Mucosa of stomach (tissue), 1 donor: ENCODE measurements around the gene ITM2B.
"Not testable (repeated sequence)": the region's sequence is repeated elsewhere in the genome, so short reads cannot be mapped to it uniquely, and the experiment has no call there.

Source experiments
- H3K27me3 ChIP-seq: one replicate; pipeline ENCODE4 v1.7.0; 2013; ENCODE audit warnings: mild to moderate bottlenecking, low read length; ENCODE audit not compliant: control insufficient read depth, insufficient read depth
- H3K36me3 ChIP-seq: one replicate; pipeline ENCODE4 v1.7.0; 2013; ENCODE audit warnings: low read length; ENCODE audit not compliant: control insufficient read depth, insufficient read depth
- H3K4me1 ChIP-seq: one replicate; pipeline ENCODE4 v1.7.0; 2013; ENCODE audit warnings: mild to moderate bottlenecking, low read length; ENCODE audit not compliant: control insufficient read depth, insufficient read depth
- H3K4me3 ChIP-seq: one replicate; pipeline ENCODE4 v1.7.0; 2013; ENCODE audit warnings: low read length
- H3K9ac ChIP-seq: one replicate; pipeline ENCODE4 v1.7.0; 2013; ENCODE audit warnings: mild to moderate bottlenecking, low read length, moderate library complexity
- H3K9me3 ChIP-seq: one replicate; pipeline ENCODE4 v1.7.0; 2013; ENCODE audit warnings: mild to moderate bottlenecking, low read length, moderate library complexity; ENCODE audit not compliant: control insufficient read depth
- donor health status: Pancreatic carcinoma.

ITM2B gene

DNA sequence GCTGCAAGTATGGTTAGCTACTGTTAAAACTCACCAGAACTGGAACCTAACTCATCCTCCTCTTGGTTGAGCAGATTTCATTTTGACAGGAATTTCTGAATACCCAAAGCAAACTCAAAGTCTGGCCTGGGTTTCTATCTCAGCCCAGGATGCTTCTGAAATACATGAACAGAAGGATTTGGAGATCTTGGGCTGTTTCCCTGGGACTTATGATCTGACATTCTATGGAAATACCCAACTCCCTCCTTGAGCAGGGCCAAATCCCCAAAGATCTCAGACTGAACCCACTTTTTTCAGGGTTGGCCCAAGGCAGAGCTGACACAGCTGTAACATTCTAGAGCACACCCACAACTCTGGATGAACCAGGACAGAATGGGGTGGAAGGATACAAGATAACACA, 1.1 kb upstream of the ITM2B start:
- Histone ChIP-seq H3K36me3 (no peaks in the 10 kb centered on the region), H3K27me3 (no peaks in the 10 kb centered on the region), H3K4me3 (no peak overlapping the region), H3K9me3 (no peaks in the 10 kb centered on the region), H3K9ac (no peak overlapping the region), H3K4me1 (peaks cover 25% of the 10 kb centered on the region)

DNA sequence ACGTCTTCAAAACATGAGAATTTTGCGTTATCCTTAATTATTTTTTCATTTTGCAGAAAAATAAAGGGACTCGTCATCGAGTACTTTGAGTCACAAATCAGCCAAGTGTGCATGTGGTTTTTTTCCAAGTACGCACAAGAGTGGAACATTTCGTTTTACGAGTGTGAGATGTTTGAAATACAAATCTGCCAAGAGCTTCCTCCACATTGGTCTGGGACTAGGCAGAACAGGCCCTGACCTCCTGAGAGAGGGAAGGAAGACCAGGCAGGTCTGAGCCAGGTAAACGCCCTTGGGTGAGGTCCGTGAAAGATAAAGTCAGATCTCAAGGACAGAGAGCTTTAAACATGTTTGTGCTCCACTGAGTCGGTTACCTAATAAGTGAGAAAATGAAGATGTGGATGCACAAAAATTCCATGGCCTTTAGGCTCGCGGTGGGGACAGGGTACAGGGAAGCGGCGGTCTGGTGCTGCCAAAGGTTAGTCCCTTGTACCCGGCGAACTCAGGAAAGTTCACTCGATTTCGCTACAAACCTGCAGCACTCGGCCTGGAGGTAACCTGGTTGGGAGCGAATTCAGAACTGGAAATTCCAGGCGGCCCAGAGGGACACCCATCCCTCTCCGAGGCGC, 473 bp upstream of the ITM2B start:
- Histone ChIP-seq H3K4me1 (peaks cover 25% of the 10 kb centered on the region), H3K27me3 (no peaks in the 10 kb centered on the region), H3K4me3 (peak overlapping the region; percentile 37), H3K36me3 (no peaks in the 10 kb centered on the region), H3K9ac (peak overlapping the region; percentile 94), H3K9me3 (no peaks in the 10 kb centered on the region)

DNA sequence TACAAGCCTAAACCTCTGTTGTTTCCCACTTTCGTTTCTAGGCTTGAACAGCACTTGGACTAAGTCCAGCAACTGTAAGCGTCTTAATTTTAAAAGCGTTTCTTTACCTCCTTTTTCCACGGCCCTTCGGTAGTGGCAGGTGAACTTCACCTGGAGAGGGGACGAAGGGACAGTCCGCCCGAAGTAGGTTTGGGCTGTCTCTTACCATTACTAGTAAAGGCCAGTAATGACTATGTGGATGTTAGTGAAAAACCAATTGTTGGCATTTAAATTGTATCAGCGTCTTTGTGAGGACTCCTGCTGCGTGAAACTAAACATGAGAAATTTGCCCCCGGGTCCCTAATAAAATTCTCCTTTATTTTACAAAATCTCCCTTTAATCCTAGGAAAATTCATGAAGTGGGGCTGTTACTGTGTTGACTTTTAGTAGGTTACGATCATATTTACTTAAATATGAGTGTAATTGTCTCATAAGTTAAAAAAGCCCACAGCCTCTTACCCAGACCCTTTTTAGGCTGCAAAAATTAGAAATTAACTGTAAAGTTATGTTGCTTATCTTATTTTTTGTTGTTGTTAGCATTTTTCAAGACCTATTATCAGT, 983 bp downstream of the ITM2B start:
- Histone ChIP-seq H3K9ac (peak overlapping the region; percentile 94), H3K9me3 (no peaks in the 10 kb centered on the region), H3K27me3 (no peaks in the 10 kb centered on the region), H3K36me3 (no peaks in the 10 kb centered on the region), H3K4me3 (peak overlapping the region; percentile 90), H3K4me1 (peaks cover 25% of the 10 kb centered on the region)

DNA sequence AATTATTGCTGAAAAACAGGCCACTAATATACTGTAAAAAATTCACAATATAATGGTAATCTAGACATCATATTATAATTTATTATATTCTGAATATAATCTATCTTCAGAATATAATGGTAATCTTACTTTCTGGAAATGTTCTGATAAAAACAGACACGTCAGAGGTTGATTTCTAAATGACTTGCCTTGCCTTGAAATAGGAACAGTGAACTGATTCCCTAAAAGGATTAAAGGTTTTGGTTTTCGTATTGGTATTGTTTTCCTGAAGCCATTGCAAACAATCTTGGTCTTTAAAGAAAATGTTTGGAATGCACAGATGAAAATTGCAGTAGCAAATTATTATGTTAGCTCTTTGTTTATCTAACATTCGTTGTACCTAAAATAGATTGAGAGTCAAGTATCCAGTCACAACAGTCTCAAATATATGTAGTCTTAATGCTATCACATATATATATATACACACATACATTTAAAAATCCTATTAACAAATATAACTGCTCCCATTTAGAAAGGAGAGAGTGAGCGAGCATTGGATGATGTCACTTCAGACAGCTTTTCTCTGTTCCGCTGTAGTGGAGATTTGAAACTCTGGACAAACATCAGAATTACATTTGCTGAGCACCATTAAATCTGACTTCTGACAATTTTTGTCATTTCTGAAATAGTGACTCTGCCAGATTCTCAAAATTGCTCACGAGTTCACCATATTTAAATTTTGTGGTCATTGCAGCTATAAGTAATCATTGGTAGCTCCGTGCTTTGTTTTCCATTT, 1.7 kb downstream of the ITM2B start:
- Histone ChIP-seq H3K36me3 (no peaks in the 10 kb centered on the region), H3K9me3 (no peaks in the 10 kb centered on the region), H3K4me3 (peak overlapping the region; percentile 90), H3K27me3 (no peaks in the 10 kb centered on the region), H3K9ac (peak overlapping the region; percentile 94), H3K4me1 (peaks cover 25% of the 10 kb centered on the region)

DNA sequence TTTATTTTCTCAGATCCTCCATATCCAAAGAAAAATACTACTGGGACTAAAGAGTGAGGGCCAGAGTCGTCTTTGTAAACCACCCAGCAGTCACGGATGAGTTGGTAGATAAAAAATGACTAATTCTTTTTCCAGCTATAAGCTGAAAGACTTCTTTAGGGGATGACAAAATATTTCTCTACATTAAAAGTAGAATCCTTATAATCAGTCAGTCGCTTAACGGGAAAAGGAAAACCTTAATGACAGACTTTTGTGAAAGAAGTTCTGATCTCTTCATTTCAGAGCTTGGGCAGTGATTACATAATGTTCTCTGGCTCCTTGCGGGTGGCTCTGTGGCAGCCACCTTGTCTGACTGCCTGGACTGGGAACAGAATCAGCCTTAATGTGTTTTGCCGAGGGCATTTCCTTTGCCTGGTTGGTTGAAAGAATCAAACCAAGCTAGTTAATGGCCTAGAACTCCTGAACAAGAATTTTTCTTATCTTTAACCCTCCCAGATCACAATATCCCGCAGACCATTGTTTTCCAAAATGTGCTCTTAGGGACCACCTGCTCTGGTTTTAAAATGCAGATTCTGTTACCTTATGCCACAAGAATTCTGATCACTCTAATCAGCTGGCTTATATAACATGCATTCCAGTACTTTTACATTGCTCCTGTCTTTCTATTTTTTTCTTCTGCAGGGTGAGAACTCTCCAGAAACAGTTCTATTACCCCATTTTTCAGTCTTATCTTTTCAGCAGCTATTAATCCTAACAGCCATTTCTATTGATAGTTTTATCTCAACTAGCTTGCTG, 2.5 kb downstream of the ITM2B start:
- Histone ChIP-seq H3K9ac (peak overlapping the region; percentile 32), H3K9me3 (no peaks in the 10 kb centered on the region), H3K4me3 (peak overlapping the region; percentile 14), H3K27me3 (no peaks in the 10 kb centered on the region), H3K4me1 (peaks cover 25% of the 10 kb centered on the region), H3K36me3 (no peaks in the 10 kb centered on the region)

DNA sequence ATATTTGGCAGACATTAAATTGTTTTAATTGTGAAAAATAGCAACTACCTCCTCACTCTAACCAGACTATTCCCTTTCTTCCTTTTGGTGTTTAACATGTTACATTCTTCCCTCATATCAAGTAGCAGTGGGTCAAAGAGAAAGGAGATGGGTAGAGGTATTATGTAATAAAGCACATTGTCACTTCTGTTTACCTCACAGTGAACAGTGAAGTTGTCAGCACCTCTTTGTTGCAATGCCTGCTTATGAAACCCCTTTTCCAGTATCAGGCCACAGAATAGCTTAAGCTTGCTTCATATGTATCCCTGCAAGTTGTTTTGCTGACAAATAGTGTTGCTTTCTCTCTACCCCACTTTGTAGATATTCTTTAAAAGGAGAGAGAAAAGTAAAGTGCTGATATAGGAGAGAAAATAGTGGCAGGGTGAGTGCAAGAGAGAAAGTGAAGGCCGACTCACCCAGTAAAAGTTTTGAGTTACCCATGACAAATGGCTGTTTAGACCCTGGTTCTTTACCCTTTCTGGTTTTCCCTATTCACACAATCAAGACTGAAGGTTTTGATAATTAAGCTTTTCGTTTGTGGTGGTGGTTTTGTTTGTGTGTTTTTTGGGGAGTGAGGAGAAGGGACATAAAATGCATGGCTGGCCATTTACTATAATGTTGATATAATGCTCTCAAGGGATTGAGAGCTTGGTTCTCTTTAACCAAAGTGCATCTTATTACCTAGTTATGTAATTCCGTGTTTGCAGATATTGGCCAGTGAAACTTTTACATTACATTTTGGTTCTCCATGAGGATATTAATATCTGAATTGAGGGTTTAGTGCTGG, 3.7 kb downstream of the ITM2B start:
- Histone ChIP-seq H3K9ac (no peak overlapping the region), H3K4me1 (peaks cover 15% of the 10 kb centered on the region), H3K4me3 (no peak overlapping the region)

DNA sequence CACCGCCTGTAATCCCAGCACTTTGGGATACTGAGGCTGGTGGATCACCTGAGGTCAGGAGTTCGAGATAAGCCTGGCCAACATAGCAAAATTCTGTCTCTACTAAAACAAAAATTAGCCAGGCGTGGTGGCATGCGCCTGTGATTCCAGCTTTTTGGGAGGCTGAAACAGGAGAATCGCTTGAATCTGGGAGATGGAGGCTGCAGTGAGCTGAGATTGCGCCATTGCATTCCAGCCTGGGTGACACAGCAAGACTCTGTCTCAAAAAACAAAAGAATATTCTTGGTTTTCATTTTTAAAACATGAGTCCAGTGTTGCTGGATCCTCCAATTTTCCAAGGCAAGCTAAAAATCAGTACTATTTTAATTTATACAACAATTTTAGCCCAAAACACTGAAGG, 6.4 kb downstream of the ITM2B start:
- H3K4me3 ChIP-seq, H3K9me3 ChIP-seq: not testable (repeated sequence)
- H3K4me1 ChIP-seq, result peaks cover 10% of the 10 kb centered on the region

More for the DNA sequence above, 3.7 kb downstream of the ITM2B start:
- no peaks in the 10 kb centered on the region for H3K27me3 ChIP-seq
- no peaks in the 10 kb centered on the region for H3K36me3 ChIP-seq
- no peaks in the 10 kb centered on the region for H3K9me3 ChIP-seq

DNA sequence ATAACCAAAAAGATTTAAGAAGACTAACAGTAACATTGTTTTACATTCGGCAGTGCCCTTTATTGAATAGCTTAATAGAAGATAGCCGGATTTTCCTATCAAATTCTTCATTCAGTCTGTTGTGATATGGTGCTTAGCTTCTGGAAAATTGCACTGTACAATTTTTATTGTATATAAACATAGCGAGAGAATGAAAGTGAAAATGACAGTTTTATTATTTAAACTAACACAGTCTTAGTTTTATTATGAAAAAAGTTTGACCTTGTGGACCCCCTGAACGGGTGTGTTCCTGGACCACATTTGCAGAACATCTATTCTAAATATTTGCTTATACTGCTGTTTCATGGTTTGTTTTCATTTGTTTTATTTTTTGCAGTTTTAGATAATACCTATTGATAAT, 8.6 kb downstream of the ITM2B start:
- no peak overlapping the region for H3K4me3 ChIP-seq
- peaks cover 4% of the 10 kb centered on the region for H3K4me1 ChIP-seq
- no peak overlapping the region for H3K9ac ChIP-seq
- H3K27me3 ChIP-seq, result no peaks in the 10 kb centered on the region
- no peaks in the 10 kb centered on the region for H3K36me3 ChIP-seq
- H3K9me3 ChIP-seq, result no peaks in the 10 kb centered on the region

More for the DNA sequence above, 6.4 kb downstream of the ITM2B start:
- not testable (repeated sequence) for H3K9ac ChIP-seq, H3K36me3 ChIP-seq, H3K27me3 ChIP-seq

DNA sequence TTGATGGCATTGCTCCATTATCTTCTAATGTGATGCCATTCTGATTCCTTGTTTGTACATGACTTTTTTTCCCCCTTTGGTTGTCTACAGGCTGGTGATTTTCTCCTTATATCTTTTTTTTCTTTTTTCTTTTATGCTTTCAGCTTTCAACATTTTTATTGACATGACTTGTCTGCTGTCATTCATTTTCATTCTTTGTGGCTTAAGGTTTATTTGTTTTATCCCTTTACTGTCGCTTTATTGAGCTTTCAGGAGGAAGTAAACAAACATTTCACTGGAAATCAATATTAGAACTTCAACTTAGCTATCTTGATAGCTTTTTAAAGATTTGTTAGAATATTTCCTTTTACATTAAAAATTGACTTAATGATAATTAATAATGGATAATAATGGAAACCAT, 9.7 kb downstream of the ITM2B start:
- H3K4me3 ChIP-seq, result no peak overlapping the region
- peaks cover 4% of the 10 kb centered on the region for H3K4me1 ChIP-seq
- H3K9me3 ChIP-seq, result no peaks in the 10 kb centered on the region
- H3K36me3 ChIP-seq, result no peaks in the 10 kb centered on the region
- H3K27me3 ChIP-seq, result no peaks in the 10 kb centered on the region
- no peak overlapping the region for H3K9ac ChIP-seq

DNA sequence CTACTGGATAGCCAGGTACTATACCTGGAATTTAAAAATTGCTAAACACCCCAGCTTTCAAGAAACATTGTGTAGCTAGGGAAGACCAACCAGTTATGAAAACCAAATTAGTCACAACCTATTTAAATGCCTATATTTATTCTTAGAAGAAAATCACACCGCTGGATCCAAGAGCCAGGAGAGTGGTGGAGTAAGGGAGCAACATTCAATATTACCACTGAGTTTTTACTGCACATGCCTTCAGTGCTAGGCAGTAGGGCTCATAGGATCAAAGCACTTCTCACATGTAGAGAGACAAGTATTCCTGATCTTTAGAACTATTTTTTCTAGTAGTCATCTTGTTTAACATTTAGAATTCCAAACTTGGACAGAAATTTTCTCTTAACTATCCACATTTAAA, 11.2 kb downstream of the ITM2B start:
- no peak overlapping the region for H3K9ac ChIP-seq
- H3K4me3 ChIP-seq, result no peak overlapping the region
- no peaks in the 10 kb centered on the region for H3K9me3 ChIP-seq
- H3K36me3 ChIP-seq, result no peaks in the 10 kb centered on the region
- H3K4me1 ChIP-seq, result peaks cover 4% of the 10 kb centered on the region
- no peaks in the 10 kb centered on the region for H3K27me3 ChIP-seq

DNA sequence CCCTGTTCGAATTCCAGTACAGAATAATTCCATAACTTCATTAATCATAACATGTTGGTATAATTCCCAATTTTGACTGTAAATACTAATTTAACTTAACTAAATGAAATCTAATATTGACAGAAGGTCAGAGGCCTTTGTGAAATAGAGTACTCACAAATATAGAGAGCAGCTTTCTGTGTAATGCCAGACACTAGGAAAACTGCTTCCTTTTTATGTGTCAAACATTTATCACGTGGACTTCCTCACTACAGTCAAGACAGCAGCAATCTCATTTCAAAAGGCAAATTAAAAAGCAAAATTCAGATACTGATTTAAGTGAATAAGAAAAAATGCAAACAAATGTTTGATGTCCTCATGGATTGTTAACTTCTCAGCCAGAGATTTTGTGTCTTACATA, 13.1 kb downstream of the ITM2B start:
- H3K36me3 ChIP-seq, result no peaks in the 10 kb centered on the region
- no peak overlapping the region for H3K4me3 ChIP-seq
- H3K9ac ChIP-seq, result no peak overlapping the region
- H3K9me3 ChIP-seq, result no peaks in the 10 kb centered on the region
- H3K27me3 ChIP-seq, result no peaks in the 10 kb centered on the region
- peaks cover 6% of the 10 kb centered on the region for H3K4me1 ChIP-seq
